ENCODE measurements around the gene CDC5L.
"Not testable (repeated sequence)": the region's sequence is repeated elsewhere in the genome, so short reads cannot be mapped to it uniquely, and the experiment has no call there.

Gene CDC5L

GRCh38 chr6:44425951-44426350, 38.4 kb downstream of the CDC5L start:
- no peaks in the 10 kb centered on the region for H3K9me3 Mint-ChIP-seq
- DNase-seq (no peak), ATAC-seq (no peak)
- H3K4me3 Mint-ChIP-seq: no peak overlapping the region
- H3K4me1 Mint-ChIP-seq: no peaks in the 10 kb centered on the region
- H3K27me3 Mint-ChIP-seq: no peaks in the 10 kb centered on the region
- no peak overlapping the region for H3K27ac Mint-ChIP-seq

GRCh38 chr6:44428682-44429081, 41.2 kb downstream of the CDC5L start:
- DNase-seq (no peak), ATAC-seq (no peak)
- Mint-ChIP-seq H3K27me3 (no peaks in the 10 kb centered on the region), H3K4me1 (no peaks in the 10 kb centered on the region), H3K27ac (no peak overlapping the region), H3K4me3 (no peak overlapping the region), H3K9me3 (no peaks in the 10 kb centered on the region)

GRCh38 chr6:44430326-44430725, 42.8 kb downstream of the CDC5L start:
- Mint-ChIP-seq H3K27ac (no peak overlapping the region), H3K4me3 (no peak overlapping the region), H3K4me1 (no peaks in the 10 kb centered on the region), H3K27me3 (no peaks in the 10 kb centered on the region), H3K9me3 (no peaks in the 10 kb centered on the region)
- DNase-seq (no peak), ATAC-seq (no peak)

- ATAC-seq (peak; percentile 68), DNase-seq (peak; percentile 19 to 23)
- no peaks in the 10 kb centered on the region for H3K4me1 Mint-ChIP-seq
- no peaks in the 10 kb centered on the region for H3K9me3 Mint-ChIP-seq
- no peak overlapping the region for H3K4me3 Mint-ChIP-seq
- no peak overlapping the region for H3K27ac Mint-ChIP-seq
- no peaks in the 10 kb centered on the region for H3K27me3 Mint-ChIP-seq
Measured at GRCh38 chr6:44431118-44431725, 43.7 kb downstream of the CDC5L start.

- Mint-ChIP-seq H3K27ac (no peak overlapping the region), H3K9me3 (no peaks in the 10 kb centered on the region), H3K4me3 (no peak overlapping the region), H3K4me1 (no peaks in the 10 kb centered on the region), H3K27me3 (no peaks in the 10 kb centered on the region)
- DNase-seq: no peak
- no peak for ATAC-seq
Measured at GRCh38 chr6:44432227-44432626, 44.7 kb downstream of the CDC5L start.

GRCh38 chr6:44432726-44433125, 45.2 kb downstream of the CDC5L start:
- Mint-ChIP-seq H3K27me3 (no peaks in the 10 kb centered on the region), H3K27ac (no peak overlapping the region), H3K9me3 (no peaks in the 10 kb centered on the region), H3K4me3 (no peak overlapping the region), H3K4me1 (no peaks in the 10 kb centered on the region)
- ATAC-seq (no peak), DNase-seq (no peak)

GRCh38 chr6:44435500-44435899, 48.0 kb downstream of the CDC5L start:
- Mint-ChIP-seq H3K27me3 (no peaks in the 10 kb centered on the region), H3K27ac (peak overlapping the region in 1 of 2 donors; percentile 54), H3K4me1 (no peaks in the 10 kb centered on the region), H3K9me3 (no peaks in the 10 kb centered on the region), H3K4me3 (no peak overlapping the region)
- ATAC-seq (no peak), DNase-seq (no peak)

GRCh38 chr6:44438827-44439226, 51.3 kb downstream of the CDC5L start:
- H3K27me3 Mint-ChIP-seq: no peaks in the 10 kb centered on the region
- DNase-seq (no peak), ATAC-seq (no peak)
- peaks cover 22 to 26% of the 10 kb centered on the region in 2 donors for H3K9me3 Mint-ChIP-seq
- H3K4me3 Mint-ChIP-seq: no peak overlapping the region
- no peak overlapping the region for H3K27ac Mint-ChIP-seq
- H3K4me1 Mint-ChIP-seq: no peaks in the 10 kb centered on the region

GRCh38 chr6:44439270-44440045, 52.0 kb downstream of the CDC5L start:
- ATAC-seq (no peak), DNase-seq (no peak)
- Mint-ChIP-seq H3K9me3 (peaks cover 25 to 26% of the 10 kb centered on the region in 2 donors), H3K4me1 (no peaks in the 10 kb centered on the region), H3K4me3 (no peak overlapping the region), H3K27ac (peak overlapping the region in 1 of 2 donors; percentile 59), H3K27me3 (no peaks in the 10 kb centered on the region)

GRCh38 chr6:44441091-44441855, 53.8 kb downstream of the CDC5L start:
- no peak for ATAC-seq
- no peak for DNase-seq
- Mint-ChIP-seq H3K4me1 (no peaks in the 10 kb centered on the region), H3K27ac (no peak overlapping the region), H3K27me3 (no peaks in the 10 kb centered on the region), H3K4me3 (no peak overlapping the region), H3K9me3 (peaks cover 25 to 26% of the 10 kb centered on the region in 2 donors)

GRCh38 chr6:44442236-44442635, 54.7 kb downstream of the CDC5L start:
- H3K4me1 Mint-ChIP-seq: no peaks in the 10 kb centered on the region
- ATAC-seq: no peak
- H3K9me3 Mint-ChIP-seq: peaks cover 25 to 26% of the 10 kb centered on the region in 2 donors
- H3K4me3 Mint-ChIP-seq: no peak overlapping the region
- no peak overlapping the region for H3K27ac Mint-ChIP-seq
- DNase-seq: no peak
- no peaks in the 10 kb centered on the region for H3K27me3 Mint-ChIP-seq

- Mint-ChIP-seq H3K4me3 (no peak overlapping the region), H3K27me3 (no peaks in the 10 kb centered on the region), H3K4me1 (no peaks in the 10 kb centered on the region), H3K27ac (no peak overlapping the region), H3K9me3 (peaks cover 25 to 26% of the 10 kb centered on the region in 2 donors)
- DNase-seq: no peak
- no peak for ATAC-seq
Measured at GRCh38 chr6:44442833-44443444, 55.4 kb downstream of the CDC5L start.

- Mint-ChIP-seq H3K4me1 (no peaks in the 10 kb centered on the region), H3K27me3 (no peaks in the 10 kb centered on the region), H3K9me3 (peaks cover 25 to 26% of the 10 kb centered on the region in 2 donors), H3K27ac (no peak overlapping the region), H3K4me3 (no peak overlapping the region)
- ATAC-seq (no peak), DNase-seq (no peak)
Measured at GRCh38 chr6:44444853-44445252, 57.3 kb downstream of the CDC5L start.

- Mint-ChIP-seq H3K27ac (no peak overlapping the region), H3K9me3 (peaks cover 18 to 20% of the 10 kb centered on the region in 2 donors), H3K4me1 (no peaks in the 10 kb centered on the region), H3K27me3 (no peaks in the 10 kb centered on the region), H3K4me3 (no peak overlapping the region)
- no peak for DNase-seq
- ATAC-seq: no peak
Measured at GRCh38 chr6:44446626-44447300, 59.3 kb downstream of the CDC5L start.

- ATAC-seq, DNase-seq, H3K27ac Mint-ChIP-seq, H3K4me1 Mint-ChIP-seq, H3K9me3 Mint-ChIP-seq, H3K27me3 Mint-ChIP-seq, H3K4me3 Mint-ChIP-seq: not testable (repeated sequence)
Measured at GRCh38 chr6:44449181-44449580, 61.7 kb downstream of the CDC5L start.

All from stimulated activated naive CD8-positive, alpha-beta T cell treated with anti-CD3 and anti-CD28 coated beads, Interleukin-15, amount 100 ng/mL, for 72 hours (primary cell).